HUES64 (cell line): ENCODE data around the gene ADSS1.
A peak's percentile ranks its signal among the peaks of the same experiment; 100 is the strongest.

Experiments
- H3K27ac ChIP-seq: 2 replicates; pipeline ENCODE4 v1.7.0; 2013; ENCODE audit warnings: low read depth, low read length, inconsistent platforms
- H3K27me3 ChIP-seq: 2 replicates; pipeline ENCODE4 v1.6.1; 2013; ENCODE audit warnings: mild to moderate bottlenecking, low read length; ENCODE audit not compliant: insufficient read depth
- H3K36me3 ChIP-seq: 2 replicates; pipeline ENCODE4 v1.6.1; 2013; ENCODE audit warnings: mild to moderate bottlenecking, low read length; ENCODE audit not compliant: insufficient read depth
- H3K4me1 ChIP-seq: 2 replicates; pipeline ENCODE4 v1.6.1; 2013; ENCODE audit warnings: mild to moderate bottlenecking, low read length, moderate library complexity; ENCODE audit not compliant: insufficient read depth
- H3K4me3 ChIP-seq: 2 replicates; pipeline ENCODE4 v1.5.1; 2013; ENCODE audit warnings: mild to moderate bottlenecking, low read length, moderate library complexity
- H3K9ac ChIP-seq: 2 replicates; pipeline ENCODE4 v1.6.1; 2013; ENCODE audit warnings: mild to moderate bottlenecking, low read depth, low read length
- H3K9me3 ChIP-seq: 2 replicates; pipeline ENCODE4 v1.6.1; 2013; ENCODE audit warnings: low read depth, low read length; ENCODE audit not compliant: insufficient read depth
- WGBS: fragments of 150-250, 120-280 bp; methylation state at CpG from one replicate; pipeline ENCODE4 v1.1.7; 2013; ENCODE audit warnings: missing lambda C conversion rate; 5-methylcytosine and 5-hydroxymethylcytosine counted together

ADSS1 gene

DNA sequence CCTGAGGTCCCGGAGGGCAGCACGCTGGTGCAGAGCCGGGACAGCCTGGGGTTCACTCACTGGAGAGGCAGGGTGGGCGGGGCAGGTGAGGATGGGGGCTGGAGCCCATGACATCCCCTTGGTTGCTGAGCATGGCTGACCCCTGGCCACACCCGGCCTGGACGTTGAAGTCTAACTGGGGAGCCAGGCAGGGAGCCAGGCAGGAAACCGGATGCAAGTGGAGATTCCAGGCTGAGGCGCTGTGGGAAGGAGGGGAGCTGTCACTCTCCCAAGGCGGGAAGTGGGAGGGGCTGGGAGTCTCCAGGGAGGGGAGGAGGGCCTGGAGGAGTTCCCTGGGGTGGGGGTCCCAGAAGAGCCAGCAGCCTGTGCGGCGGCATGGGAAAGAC, 42.3 kb upstream of the ADSS1 start:
- peak overlapping the region; percentile 92 for H3K27ac ChIP-seq
- H3K9ac ChIP-seq = peak overlapping the region; percentile 42
- no peaks in the 10 kb centered on the region for H3K9me3 ChIP-seq
- H3K4me3 ChIP-seq = peak overlapping the region; percentile 44
- H3K36me3 ChIP-seq = no peaks in the 10 kb centered on the region
- WGBS = 5% methylated on average over 11 of the region's 11 CpGs
- H3K27me3 ChIP-seq = no peaks in the 10 kb centered on the region
- peaks cover 40% of the 10 kb centered on the region for H3K4me1 ChIP-seq

DNA sequence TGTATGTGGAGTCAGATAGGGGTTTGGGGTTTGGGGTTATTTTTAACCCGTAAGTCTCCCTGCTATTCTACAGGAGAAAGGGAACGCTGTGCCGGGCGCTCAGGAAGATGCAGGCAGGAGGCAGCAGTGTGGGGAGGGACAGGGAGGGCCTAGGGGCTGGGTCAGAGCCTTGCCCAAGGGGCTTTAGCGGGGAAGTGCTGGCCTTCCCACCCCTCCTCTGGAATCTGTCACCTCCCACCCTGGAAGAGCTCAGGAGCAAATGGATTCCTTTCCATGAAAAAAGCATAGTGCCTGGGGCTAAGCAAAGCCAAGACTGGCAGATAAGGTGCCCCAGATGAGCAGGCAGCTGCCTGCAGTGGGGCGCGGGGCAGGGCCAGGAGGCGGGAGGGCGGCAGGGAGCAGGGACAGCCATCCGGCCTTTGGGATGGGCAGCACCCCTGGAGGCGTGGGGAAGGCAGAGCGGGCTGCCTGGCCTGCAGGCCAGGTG, 41.9 kb upstream of the ADSS1 start:
- Histone ChIP-seq H3K27me3 (no peaks in the 10 kb centered on the region), H3K27ac (peak overlapping the region; percentile 92), H3K9me3 (no peaks in the 10 kb centered on the region), H3K4me3 (peak overlapping the region; percentile 44), H3K4me1 (peaks cover 38% of the 10 kb centered on the region), H3K36me3 (no peaks in the 10 kb centered on the region), H3K9ac (peak overlapping the region; percentile 42; the same call in 1 of the 2 replicates)
- WGBS = 4% methylated on average over 12 of the region's 12 CpGs

DNA sequence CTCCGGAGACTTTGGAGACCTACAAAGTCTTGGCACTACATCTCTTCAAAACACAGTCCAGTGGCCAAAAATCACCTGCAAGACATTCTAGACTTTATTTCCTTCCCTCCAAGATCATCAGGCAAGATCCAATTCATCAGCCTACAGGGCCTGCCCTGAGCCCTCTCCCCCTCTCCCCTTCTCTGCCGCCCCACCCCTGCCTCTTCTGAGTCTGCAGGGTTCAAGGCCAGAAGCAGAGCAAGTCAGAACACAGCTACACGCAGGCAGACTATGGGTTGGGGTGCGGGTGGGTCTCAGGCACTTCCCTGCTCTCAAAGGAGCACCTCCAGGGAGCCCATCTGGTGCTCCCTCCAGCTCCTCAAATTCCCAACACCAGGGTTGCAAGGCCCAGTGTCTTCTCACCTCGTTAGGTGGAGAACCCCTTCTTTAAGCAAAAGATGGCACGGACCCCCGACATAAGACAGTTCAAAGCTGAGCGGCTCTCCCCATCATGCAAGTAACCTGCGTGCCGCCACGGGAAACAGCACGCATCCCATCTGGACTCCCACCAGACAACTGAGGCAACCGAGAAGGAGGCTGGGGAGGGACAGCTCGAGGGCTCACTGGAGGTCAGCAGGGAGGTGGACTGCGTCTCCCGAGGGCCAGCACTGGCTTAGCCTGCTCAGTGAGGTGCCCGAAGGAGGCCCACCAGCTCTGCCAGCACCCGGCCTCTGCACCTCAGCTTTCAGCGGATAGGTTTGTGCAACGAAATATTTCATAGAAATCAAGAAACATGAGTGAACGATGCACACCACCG, 40.2 kb upstream of the ADSS1 start:
- no peak overlapping the region for H3K27ac ChIP-seq
- 84% methylated on average over 22 of the region's 22 CpGs for WGBS
- H3K4me1 ChIP-seq = peaks cover 38% of the 10 kb centered on the region
- no peaks in the 10 kb centered on the region for H3K9me3 ChIP-seq
- no peak overlapping the region for H3K9ac ChIP-seq
- no peak overlapping the region for H3K4me3 ChIP-seq
- H3K27me3 ChIP-seq = no peaks in the 10 kb centered on the region
- no peaks in the 10 kb centered on the region for H3K36me3 ChIP-seq

- 95% methylated on average over 10 of the region's 10 CpGs for WGBS
- no peak overlapping the region for H3K9ac ChIP-seq
- no peak overlapping the region for H3K4me3 ChIP-seq
- peaks cover 38% of the 10 kb centered on the region for H3K4me1 ChIP-seq
- no peak overlapping the region for H3K27ac ChIP-seq
- H3K36me3 ChIP-seq = no peaks in the 10 kb centered on the region
- no peaks in the 10 kb centered on the region for H3K27me3 ChIP-seq
- no peaks in the 10 kb centered on the region for H3K9me3 ChIP-seq
These were observed 39.6 kb upstream of the ADSS1 start for GRCh38 chr14:104684449-104684821.

- Histone ChIP-seq H3K27me3 (no peaks in the 10 kb centered on the region), H3K36me3 (no peaks in the 10 kb centered on the region), H3K9ac (no peak overlapping the region), H3K4me3 (no peak overlapping the region), H3K27ac (no peak overlapping the region), H3K4me1 (peaks cover 36% of the 10 kb centered on the region), H3K9me3 (no peaks in the 10 kb centered on the region)
- WGBS = 77% methylated on average over 4 of the region's 4 CpGs
These were observed 38.6 kb upstream of the ADSS1 start for GRCh38 chr14:104685216-104685997.

GRCh38 chr14:104685998-104686610, 37.9 kb upstream of the ADSS1 start:
- peaks cover 30% of the 10 kb centered on the region for H3K4me1 ChIP-seq

GRCh38 chr14:104686624-104687517, 37.2 kb upstream of the ADSS1 start:
- no peaks in the 10 kb centered on the region for H3K9me3 ChIP-seq
- H3K27me3 ChIP-seq = no peaks in the 10 kb centered on the region
- H3K36me3 ChIP-seq = no peaks in the 10 kb centered on the region
- H3K27ac ChIP-seq = no peak overlapping the region
- 87% methylated on average over 20 of the region's 20 CpGs for WGBS
- H3K9ac ChIP-seq = no peak overlapping the region
- no peak overlapping the region for H3K4me3 ChIP-seq
- H3K4me1 ChIP-seq = peaks cover 28% of the 10 kb centered on the region; the same call in 1 of the 2 replicates

More at GRCh38 chr14:104685998-104686610, 37.9 kb upstream of the ADSS1 start:
- no peak overlapping the region for H3K9ac ChIP-seq
- H3K27ac ChIP-seq = no peak overlapping the region
- 94% methylated on average over 2 of the region's 2 CpGs for WGBS
- no peaks in the 10 kb centered on the region for H3K9me3 ChIP-seq
- H3K36me3 ChIP-seq = no peaks in the 10 kb centered on the region
- no peaks in the 10 kb centered on the region for H3K27me3 ChIP-seq
- no peak overlapping the region for H3K4me3 ChIP-seq

DNA sequence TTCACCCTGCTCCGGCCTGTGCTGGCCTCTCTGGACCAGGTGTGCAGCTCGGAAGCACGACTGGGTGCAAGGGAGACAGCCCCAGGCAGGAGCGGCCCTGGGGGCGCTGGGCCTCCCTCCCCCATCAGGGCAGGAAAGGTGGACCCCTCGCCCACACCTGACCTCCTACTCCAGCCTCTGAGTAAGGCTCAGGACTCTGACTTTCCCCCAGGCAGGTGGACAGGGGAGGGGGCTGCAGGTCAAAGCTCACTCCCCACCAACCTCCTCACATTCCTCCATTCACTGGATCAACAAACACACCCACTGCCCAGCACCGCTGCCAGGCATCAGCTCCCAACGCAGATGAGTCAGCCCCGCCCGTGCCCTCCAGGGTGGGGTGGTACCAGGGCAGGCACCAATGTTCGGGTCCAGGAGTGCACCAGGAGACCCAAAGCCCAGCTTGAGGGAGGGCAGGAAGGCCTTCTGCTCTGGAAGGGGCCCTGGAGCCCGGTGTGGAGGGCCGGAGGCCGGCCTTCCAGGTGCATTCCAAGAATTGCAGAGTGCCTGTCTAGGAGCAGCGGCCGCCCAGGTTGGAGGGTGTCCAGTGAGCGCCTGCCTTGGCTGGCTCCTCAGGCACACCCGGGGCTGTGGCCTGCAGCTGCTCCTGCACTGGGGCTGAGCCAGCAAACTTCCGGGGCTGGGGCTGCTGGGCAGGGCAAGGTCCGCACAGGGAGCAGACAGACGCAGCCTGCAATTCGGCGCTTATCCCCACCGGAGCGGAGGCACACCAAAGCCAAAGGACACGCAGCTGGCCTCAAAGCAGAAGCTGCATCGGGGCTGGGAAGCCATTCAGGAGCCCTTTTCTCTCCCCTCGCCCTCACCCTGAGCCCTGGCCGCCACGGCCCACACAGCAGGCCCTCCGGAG, 36.2 kb upstream of the ADSS1 start:
- Histone ChIP-seq H3K27ac (no peak overlapping the region), H3K27me3 (no peaks in the 10 kb centered on the region), H3K9me3 (no peaks in the 10 kb centered on the region), H3K4me1 (peaks cover 20% of the 10 kb centered on the region; the same call in 1 of the 2 replicates), H3K9ac (no peak overlapping the region), H3K4me3 (no peak overlapping the region), H3K36me3 (no peaks in the 10 kb centered on the region)
- WGBS = 61% methylated on average over 31 of the region's 31 CpGs

DNA sequence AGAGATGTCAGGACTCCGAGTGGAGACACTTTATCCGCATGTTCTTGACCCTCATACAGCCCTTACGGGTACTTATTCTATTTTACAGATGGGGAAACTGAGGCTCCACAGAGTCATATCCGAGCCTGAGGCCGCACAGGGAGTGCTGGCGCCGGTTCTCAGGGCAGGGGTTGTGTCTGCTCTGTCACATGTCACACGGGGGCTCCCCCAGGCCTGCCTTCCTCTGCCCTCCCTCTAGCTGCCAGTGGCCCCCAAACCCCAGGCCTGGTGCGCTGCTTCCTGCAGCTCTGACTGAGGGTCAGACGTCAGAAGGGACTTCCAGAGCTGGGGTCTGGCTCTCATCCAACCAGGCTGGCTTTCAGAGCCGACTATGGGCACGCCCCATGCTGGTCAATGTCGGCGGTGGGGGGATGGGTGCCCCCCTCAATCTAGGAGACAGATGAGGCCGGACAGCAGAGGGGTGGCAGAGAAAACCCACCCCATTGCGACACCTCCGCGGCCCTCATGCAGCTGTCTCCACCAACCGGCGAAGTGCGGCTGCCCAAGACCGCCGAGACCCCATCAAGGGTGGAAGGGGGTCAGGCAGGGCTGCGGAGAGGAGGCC, 35.4 kb upstream of the ADSS1 start:
- peak overlapping the region; percentile 18; the same call in 1 of the 2 replicates for H3K27ac ChIP-seq
- peak overlapping the region; percentile 46 for H3K4me3 ChIP-seq
- peak overlapping the region; percentile 14; the same call in 1 of the 2 replicates for H3K9ac ChIP-seq

More for the DNA sequence above, 35.4 kb upstream of the ADSS1 start:
- no peaks in the 10 kb centered on the region for H3K27me3 ChIP-seq
- H3K4me1 ChIP-seq = peaks cover 14% of the 10 kb centered on the region; the same call in 1 of the 2 replicates
- H3K36me3 ChIP-seq = no peaks in the 10 kb centered on the region
- WGBS = 53% methylated on average over 24 of the region's 24 CpGs
- no peaks in the 10 kb centered on the region for H3K9me3 ChIP-seq
